SH-SY5Y (cell line): ENCODE results near the gene KCND2.

Experiments used
- GATA2 ChIP-seq: IDR thresholded peaks from 2 replicates; pipeline ENCODE4 v1.6.1; 2011; ENCODE audit warnings: mild to moderate bottlenecking, low read depth, low read length
- GATA3 ChIP-seq: IDR thresholded peaks from 2 replicates; pipeline ENCODE4 v1.6.1; 2011; ENCODE audit warnings: low read depth, mild to moderate bottlenecking, low read length, moderate library complexity

- TF ChIP-seq GATA3, result no peak
- TF ChIP-seq GATA2, result no peak
Observed at GRCh38 chr7:120553491-120553890, 280.5 kb downstream of the KCND2 start.
